GM12878 (cell line): ENCODE results near the gene AMPD3.

Experiments
- CBX5 ChIP-seq: sonication (generic); IDR thresholded peaks from 2 replicates; pipeline ENCODE4 v1.6.1; 2016; ENCODE audit warnings: low read depth, moderate library complexity, mild to moderate bottlenecking, inconsistent platforms
- EP300 ChIP-seq, 2 experiments: fragments of 150-350 bp in 1 of 2; IDR thresholded peaks; 2 replicates each; pipeline ENCODE4 v1.6.1; 2011 to 2012; ENCODE audit warnings: low read depth in 2 of 2, low read length in 2 of 2, borderline replicate concordance in 1 of 2, improper control_type of control experiment in 1 of 2, inconsistent platforms in 1 of 2; ENCODE audit not compliant: control insufficient read depth in 1 of 2
- EZH2 ChIP-seq: IDR thresholded peaks from 2 replicates; pipeline ENCODE4 v1.6.1; 2012; ENCODE audit warnings: low read depth, mild to moderate bottlenecking, control low read depth, inconsistent platforms, low read length, borderline replicate concordance; ENCODE audit not compliant: control insufficient read depth
- FOXM1 ChIP-seq: IDR thresholded peaks from 2 replicates; pipeline ENCODE4 v1.6.1; 2012; ENCODE audit warnings: low read depth, mild to moderate bottlenecking, inconsistent platforms, low read length, moderate library complexity
- GABPA ChIP-seq: IDR thresholded peaks from 2 replicates; pipeline ENCODE4 v1.6.1; 2014; ENCODE audit warnings: antibody characterized with exemption, low read depth, mild to moderate bottlenecking, inconsistent platforms
- JUND ChIP-seq: IDR thresholded peaks from 2 replicates; pipeline ENCODE4 v1.6.1; 2012; ENCODE audit warnings: low read depth, mild to moderate bottlenecking, low read length, improper control_type of control experiment, moderate library complexity
- MEF2A ChIP-seq: IDR thresholded peaks from 2 replicates; pipeline ENCODE4 v1.6.1; 2011; ENCODE audit warnings: low read depth, mild to moderate bottlenecking, low read length, moderate library complexity; ENCODE audit not compliant: insufficient read depth
- PAX5 ChIP-seq: IDR thresholded peaks from 2 replicates; pipeline ENCODE4 v1.6.1; 2011; ENCODE audit warnings: low read depth, low read length, borderline replicate concordance
- POLR2AphosphoS5 ChIP-seq: IDR thresholded peaks from 2 replicates; pipeline ENCODE4 v1.6.1; 2011; ENCODE audit warnings: mild to moderate bottlenecking, low read length, inconsistent platforms
- ZNF622 ChIP-seq: fragments of 450-650 bp; IDR thresholded peaks from 2 replicates; pipeline ENCODE4 v1.6.1; 2017; ENCODE audit warnings: mild to moderate bottlenecking, inconsistent platforms
- TF ChIP-seq, protein P1 (sequence below): IDR thresholded peaks from 2 replicates; pipeline ENCODE4 v1.6.1; 2012; ENCODE audit warnings: mild to moderate bottlenecking, low read depth, low read length
- TF ChIP-seq, protein P2 (sequence below), 3 experiments: IDR thresholded peaks in 2 of 3; conservative IDR thresholded peaks in 1 of 3; 2 replicates each; pipeline ENCODE4 v1.5.1; 2011; ENCODE audit warnings: low read depth in 3 of 3, low read length in 3 of 3, mild to moderate bottlenecking in 3 of 3, control low read depth in 2 of 3, moderate library complexity in 2 of 3, inconsistent platforms in 1 of 3, mixed read lengths in 1 of 3; ENCODE audit not compliant: control insufficient read depth in 2 of 3, insufficient read depth in 1 of 3; ENCODE audit errors: extremely low read depth in 1 of 3
- TF ChIP-seq, protein P3 (sequence below): fragments of 450-650 bp; IDR thresholded peaks from 2 replicates; pipeline ENCODE4 v1.6.1; 2018; ENCODE audit warnings: mild to moderate bottlenecking, low read depth, moderate library complexity; ENCODE audit not compliant: partially characterized antibody

DNA sequence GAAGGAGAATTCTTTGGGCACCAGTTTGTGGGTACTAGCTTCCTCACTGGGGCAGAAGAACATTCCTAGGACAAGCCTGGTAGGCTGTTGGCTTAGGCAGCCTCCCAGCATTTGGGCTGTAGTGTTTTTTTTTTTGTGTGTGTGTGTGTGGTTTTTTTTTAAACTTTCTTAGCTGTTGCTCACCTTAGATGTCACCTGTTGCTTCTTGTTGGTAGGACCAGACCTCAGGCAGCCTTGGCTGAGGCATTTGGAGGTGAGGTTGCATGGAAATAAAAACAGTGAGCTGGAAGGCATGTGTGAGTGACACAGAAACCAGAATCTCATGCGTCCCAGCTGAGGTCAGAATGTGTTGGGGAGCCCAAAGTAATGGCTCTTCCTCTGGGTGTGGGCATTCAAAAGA, 21.3 kb downstream of the AMPD3 start:
- TF ChIP-seq JUND (no peak), EP300 (IDR thresholded peaks at IDR 0.05; ENCODE audit: borderline replicate concordance in 1 of 2, control insufficient read depth in 1 of 2, low read depth in 2 of 2, low read length in 2 of 2) (no peak), EZH2 (no peak), MEF2A (no peak), PAX5 (no peak), CBX5 (no peak), GABPA (no peak), POLR2AphosphoS5 (no peak), FOXM1 (no peak), ZNF622 (no peak)
- TF ChIP-seq, protein P1, sequence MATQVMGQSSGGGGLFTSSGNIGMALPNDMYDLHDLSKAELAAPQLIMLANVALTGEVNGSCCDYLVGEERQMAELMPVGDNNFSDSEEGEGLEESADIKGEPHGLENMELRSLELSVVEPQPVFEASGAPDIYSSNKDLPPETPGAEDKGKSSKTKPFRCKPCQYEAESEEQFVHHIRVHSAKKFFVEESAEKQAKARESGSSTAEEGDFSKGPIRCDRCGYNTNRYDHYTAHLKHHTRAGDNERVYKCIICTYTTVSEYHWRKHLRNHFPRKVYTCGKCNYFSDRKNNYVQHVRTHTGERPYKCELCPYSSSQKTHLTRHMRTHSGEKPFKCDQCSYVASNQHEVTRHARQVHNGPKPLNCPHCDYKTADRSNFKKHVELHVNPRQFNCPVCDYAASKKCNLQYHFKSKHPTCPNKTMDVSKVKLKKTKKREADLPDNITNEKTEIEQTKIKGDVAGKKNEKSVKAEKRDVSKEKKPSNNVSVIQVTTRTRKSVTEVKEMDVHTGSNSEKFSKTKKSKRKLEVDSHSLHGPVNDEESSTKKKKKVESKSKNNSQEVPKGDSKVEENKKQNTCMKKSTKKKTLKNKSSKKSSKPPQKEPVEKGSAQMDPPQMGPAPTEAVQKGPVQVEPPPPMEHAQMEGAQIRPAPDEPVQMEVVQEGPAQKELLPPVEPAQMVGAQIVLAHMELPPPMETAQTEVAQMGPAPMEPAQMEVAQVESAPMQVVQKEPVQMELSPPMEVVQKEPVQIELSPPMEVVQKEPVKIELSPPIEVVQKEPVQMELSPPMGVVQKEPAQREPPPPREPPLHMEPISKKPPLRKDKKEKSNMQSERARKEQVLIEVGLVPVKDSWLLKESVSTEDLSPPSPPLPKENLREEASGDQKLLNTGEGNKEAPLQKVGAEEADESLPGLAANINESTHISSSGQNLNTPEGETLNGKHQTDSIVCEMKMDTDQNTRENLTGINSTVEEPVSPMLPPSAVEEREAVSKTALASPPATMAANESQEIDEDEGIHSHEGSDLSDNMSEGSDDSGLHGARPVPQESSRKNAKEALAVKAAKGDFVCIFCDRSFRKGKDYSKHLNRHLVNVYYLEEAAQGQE = no peak
- TF ChIP-seq, protein P2, sequence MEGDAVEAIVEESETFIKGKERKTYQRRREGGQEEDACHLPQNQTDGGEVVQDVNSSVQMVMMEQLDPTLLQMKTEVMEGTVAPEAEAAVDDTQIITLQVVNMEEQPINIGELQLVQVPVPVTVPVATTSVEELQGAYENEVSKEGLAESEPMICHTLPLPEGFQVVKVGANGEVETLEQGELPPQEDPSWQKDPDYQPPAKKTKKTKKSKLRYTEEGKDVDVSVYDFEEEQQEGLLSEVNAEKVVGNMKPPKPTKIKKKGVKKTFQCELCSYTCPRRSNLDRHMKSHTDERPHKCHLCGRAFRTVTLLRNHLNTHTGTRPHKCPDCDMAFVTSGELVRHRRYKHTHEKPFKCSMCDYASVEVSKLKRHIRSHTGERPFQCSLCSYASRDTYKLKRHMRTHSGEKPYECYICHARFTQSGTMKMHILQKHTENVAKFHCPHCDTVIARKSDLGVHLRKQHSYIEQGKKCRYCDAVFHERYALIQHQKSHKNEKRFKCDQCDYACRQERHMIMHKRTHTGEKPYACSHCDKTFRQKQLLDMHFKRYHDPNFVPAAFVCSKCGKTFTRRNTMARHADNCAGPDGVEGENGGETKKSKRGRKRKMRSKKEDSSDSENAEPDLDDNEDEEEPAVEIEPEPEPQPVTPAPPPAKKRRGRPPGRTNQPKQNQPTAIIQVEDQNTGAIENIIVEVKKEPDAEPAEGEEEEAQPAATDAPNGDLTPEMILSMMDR (IDR thresholded peaks at IDR 0.05 in 2 of 3, conservative IDR thresholded peaks at IDR 0.05 in 1 of 3; ENCODE audit: control insufficient read depth in 2 of 3, extremely low read depth in 1 of 3, insufficient read depth in 1 of 3, low read depth in 3 of 3, low read length in 3 of 3) = no peak
- TF ChIP-seq, protein P3, sequence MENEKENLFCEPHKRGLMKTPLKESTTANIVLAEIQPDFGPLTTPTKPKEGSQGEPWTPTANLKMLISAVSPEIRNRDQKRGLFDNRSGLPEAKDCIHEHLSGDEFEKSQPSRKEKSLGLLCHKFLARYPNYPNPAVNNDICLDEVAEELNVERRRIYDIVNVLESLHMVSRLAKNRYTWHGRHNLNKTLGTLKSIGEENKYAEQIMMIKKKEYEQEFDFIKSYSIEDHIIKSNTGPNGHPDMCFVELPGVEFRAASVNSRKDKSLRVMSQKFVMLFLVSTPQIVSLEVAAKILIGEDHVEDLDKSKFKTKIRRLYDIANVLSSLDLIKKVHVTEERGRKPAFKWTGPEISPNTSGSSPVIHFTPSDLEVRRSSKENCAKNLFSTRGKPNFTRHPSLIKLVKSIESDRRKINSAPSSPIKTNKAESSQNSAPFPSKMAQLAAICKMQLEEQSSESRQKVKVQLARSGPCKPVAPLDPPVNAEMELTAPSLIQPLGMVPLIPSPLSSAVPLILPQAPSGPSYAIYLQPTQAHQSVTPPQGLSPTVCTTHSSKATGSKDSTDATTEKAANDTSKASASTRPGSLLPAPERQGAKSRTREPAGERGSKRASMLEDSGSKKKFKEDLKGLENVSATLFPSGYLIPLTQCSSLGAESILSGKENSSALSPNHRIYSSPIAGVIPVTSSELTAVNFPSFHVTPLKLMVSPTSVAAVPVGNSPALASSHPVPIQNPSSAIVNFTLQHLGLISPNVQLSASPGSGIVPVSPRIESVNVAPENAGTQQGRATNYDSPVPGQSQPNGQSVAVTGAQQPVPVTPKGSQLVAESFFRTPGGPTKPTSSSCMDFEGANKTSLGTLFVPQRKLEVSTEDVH = no peak
